Measurements from ENCODE around the gene CATSPERD.
"Not testable (repeated sequence)": the region's sequence is repeated elsewhere in the genome, so short reads cannot be mapped to it uniquely, and the experiment has no call there.

CATSPERD gene

GRCh38 chr19:5718579-5719273, 1.7 kb upstream of the CATSPERD start:
- 15% methylated on average over 9 of the region's 11 CpGs for WGBS
- peaks cover 25% of the 10 kb centered on the region for H3K36me3 ChIP-seq (ENCODE audit: insufficient read depth, low read length)

GRCh38 chr19:5719274-5719960, 1.0 kb upstream of the CATSPERD start:
- WGBS: under 1% methylated on average over 58 of the region's 58 CpGs
- Histone ChIP-seq H3K4me3 (ENCODE audit: low read length) (peak overlapping the region; percentile 92), H3K4me1 (ENCODE audit: insufficient read depth, low read length) (0 out of 2 replicates have a peak, but pooled peaks cover 3% of the 10 kb centered on the region), H3K9ac (ENCODE audit: low read depth, low read length) (peak overlapping the region; percentile 98), H3K36me3 (ENCODE audit: insufficient read depth, low read length) (peaks cover 21% of the 10 kb centered on the region), H3K9me3 (ENCODE audit: insufficient read depth, low read depth, low read length) (no peaks in the 10 kb centered on the region), H3K27ac (ENCODE audit: low read depth, low read length) (peak overlapping the region; percentile 99), H3K27me3 (ENCODE audit: insufficient read depth, low read length) (no peaks in the 10 kb centered on the region)

More at GRCh38 chr19:5718579-5719273, 1.7 kb upstream of the CATSPERD start:
- H3K4me3 ChIP-seq (ENCODE audit: low read length): peak overlapping the region; percentile 92
- no peaks in the 10 kb centered on the region for H3K27me3 ChIP-seq (ENCODE audit: insufficient read depth, low read length)
- peak overlapping the region; percentile 99; the same call in 1 of the 2 replicates for H3K27ac ChIP-seq (ENCODE audit: low read depth, low read length)
- H3K4me1 ChIP-seq (ENCODE audit: insufficient read depth, low read length): 0 out of 2 replicates have a peak, but pooled peaks cover 3% of the 10 kb centered on the region
- no peaks in the 10 kb centered on the region for H3K9me3 ChIP-seq (ENCODE audit: insufficient read depth, low read depth, low read length)
- peak overlapping the region; percentile 98 for H3K9ac ChIP-seq (ENCODE audit: low read depth, low read length)

- 89% methylated on average over 4 of the region's 4 CpGs for WGBS
- H3K4me3 ChIP-seq (ENCODE audit: low read length): no peak overlapping the region
- 0 out of 2 replicates have a peak, but pooled peaks cover 3% of the 10 kb centered on the region for H3K27me3 ChIP-seq (ENCODE audit: insufficient read depth, low read length)
- H3K27ac ChIP-seq (ENCODE audit: low read depth, low read length): no peak overlapping the region
- no peaks in the 10 kb centered on the region for H3K36me3 ChIP-seq (ENCODE audit: insufficient read depth, low read length)
- H3K4me1 ChIP-seq (ENCODE audit: insufficient read depth, low read length): no peaks in the 10 kb centered on the region
- H3K9me3 ChIP-seq (ENCODE audit: insufficient read depth, low read depth, low read length): no peaks in the 10 kb centered on the region
- H3K9ac ChIP-seq (ENCODE audit: low read depth, low read length): no peak overlapping the region
Measured at GRCh38 chr19:5727453-5728050, 7.1 kb downstream of the CATSPERD start.

GRCh38 chr19:5733172-5733571, 12.7 kb downstream of the CATSPERD start:
- WGBS: 81% methylated on average over 2 of the region's 2 CpGs

DNA sequence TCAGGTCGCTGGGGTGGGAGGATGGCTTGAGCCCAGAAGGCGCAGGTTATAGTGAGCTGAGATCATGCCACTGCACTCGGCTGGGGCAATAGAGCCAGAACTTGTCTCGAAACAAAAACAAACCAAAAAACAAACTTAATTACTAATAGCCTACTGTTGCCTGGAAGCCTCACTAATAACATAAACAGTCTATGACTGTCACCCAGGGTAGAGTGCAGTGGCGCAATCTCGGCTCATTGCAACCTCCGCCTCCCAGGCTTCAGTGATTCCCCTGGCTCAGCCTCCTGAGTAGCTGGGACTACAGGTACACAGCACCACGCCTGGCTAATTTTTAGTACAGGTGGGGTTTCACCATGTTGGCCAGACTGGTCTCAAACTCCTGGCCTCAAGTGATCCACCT, 18.0 kb downstream of the CATSPERD start:
- H3K27ac ChIP-seq (ENCODE audit: low read depth, low read length): no peak overlapping the region
- H3K9ac ChIP-seq (ENCODE audit: low read depth, low read length): no peak overlapping the region
- H3K36me3 ChIP-seq (ENCODE audit: insufficient read depth, low read length): no peaks in the 10 kb centered on the region
- H3K4me3 ChIP-seq (ENCODE audit: low read length): no peak overlapping the region
- H3K4me1 ChIP-seq (ENCODE audit: insufficient read depth, low read length): no peaks in the 10 kb centered on the region
- WGBS: 87% methylated on average over 8 of the region's 8 CpGs
- H3K9me3 ChIP-seq (ENCODE audit: insufficient read depth, low read depth, low read length): no peaks in the 10 kb centered on the region
- H3K27me3 ChIP-seq (ENCODE audit: insufficient read depth, low read length): no peaks in the 10 kb centered on the region; the same call in 1 of the 2 replicates

More at GRCh38 chr19:5733172-5733571, 12.7 kb downstream of the CATSPERD start:
- not testable (repeated sequence) for H3K27me3 ChIP-seq (ENCODE audit: insufficient read depth, low read length); H3K4me3 ChIP-seq (ENCODE audit: low read length); H3K9me3 ChIP-seq (ENCODE audit: insufficient read depth, low read depth, low read length); H3K4me1 ChIP-seq (ENCODE audit: insufficient read depth, low read length); H3K27ac ChIP-seq (ENCODE audit: low read depth, low read length); H3K9ac ChIP-seq (ENCODE audit: low read depth, low read length); H3K36me3 ChIP-seq (ENCODE audit: insufficient read depth, low read length)

GRCh38 chr19:5742051-5742450, 21.6 kb downstream of the CATSPERD start:
- WGBS: 91% methylated on average over 19 of the region's 19 CpGs
- H3K9ac ChIP-seq (ENCODE audit: low read depth, low read length): no peak overlapping the region
- no peaks in the 10 kb centered on the region for H3K27me3 ChIP-seq (ENCODE audit: insufficient read depth, low read length)

GRCh38 chr19:5743630-5744029, 23.2 kb downstream of the CATSPERD start:
- Histone ChIP-seq H3K9me3 (ENCODE audit: insufficient read depth, low read depth, low read length) (no peaks in the 10 kb centered on the region), H3K27me3 (ENCODE audit: insufficient read depth, low read length) (no peaks in the 10 kb centered on the region), H3K4me1 (ENCODE audit: insufficient read depth, low read length) (no peaks in the 10 kb centered on the region)

More at GRCh38 chr19:5742051-5742450, 21.6 kb downstream of the CATSPERD start:
- H3K4me1 ChIP-seq (ENCODE audit: insufficient read depth, low read length): no peaks in the 10 kb centered on the region
- no peak overlapping the region for H3K4me3 ChIP-seq (ENCODE audit: low read length)
- H3K27ac ChIP-seq (ENCODE audit: low read depth, low read length): no peak overlapping the region
- H3K9me3 ChIP-seq (ENCODE audit: insufficient read depth, low read depth, low read length): no peaks in the 10 kb centered on the region
- H3K36me3 ChIP-seq (ENCODE audit: insufficient read depth, low read length): no peaks in the 10 kb centered on the region

DNA sequence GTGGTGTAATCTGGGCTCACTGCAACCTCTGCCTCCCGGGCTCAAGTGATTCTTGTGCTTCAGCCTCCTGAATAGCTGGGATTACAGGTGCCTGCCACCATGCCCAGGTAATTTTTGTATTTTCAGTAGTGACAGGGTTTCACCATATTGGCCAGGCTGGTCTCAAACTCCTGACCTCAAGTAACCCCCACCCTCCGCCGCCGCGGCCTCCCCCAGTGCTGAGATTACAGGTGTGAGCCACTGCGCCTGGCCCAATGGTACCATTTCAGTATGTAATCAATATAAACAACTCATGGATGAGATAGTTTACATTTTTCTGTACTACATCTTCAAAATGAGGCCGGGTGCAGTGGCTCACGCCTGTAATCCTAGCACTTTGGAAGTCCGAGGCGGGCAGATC, 24.6 kb downstream of the CATSPERD start:
- not testable (repeated sequence) for H3K4me1 ChIP-seq (ENCODE audit: insufficient read depth, low read length); H3K27ac ChIP-seq (ENCODE audit: low read depth, low read length); H3K27me3 ChIP-seq (ENCODE audit: insufficient read depth, low read length); H3K9me3 ChIP-seq (ENCODE audit: insufficient read depth, low read depth, low read length); H3K4me3 ChIP-seq (ENCODE audit: low read length); H3K9ac ChIP-seq (ENCODE audit: low read depth, low read length); H3K36me3 ChIP-seq (ENCODE audit: insufficient read depth, low read length)
- WGBS: 95% methylated on average over 10 of the region's 10 CpGs

More at GRCh38 chr19:5743630-5744029, 23.2 kb downstream of the CATSPERD start:
- H3K4me3 ChIP-seq (ENCODE audit: low read length): no peak overlapping the region
- H3K9ac ChIP-seq (ENCODE audit: low read depth, low read length): no peak overlapping the region
- H3K27ac ChIP-seq (ENCODE audit: low read depth, low read length): no peak overlapping the region
- no peaks in the 10 kb centered on the region for H3K36me3 ChIP-seq (ENCODE audit: insufficient read depth, low read length)

GRCh38 chr19:5748920-5749319, 28.5 kb downstream of the CATSPERD start:
- not testable (repeated sequence) for H3K4me3 ChIP-seq (ENCODE audit: low read length); H3K9ac ChIP-seq (ENCODE audit: low read depth, low read length); H3K27me3 ChIP-seq (ENCODE audit: insufficient read depth, low read length); H3K9me3 ChIP-seq (ENCODE audit: insufficient read depth, low read depth, low read length); H3K27ac ChIP-seq (ENCODE audit: low read depth, low read length); H3K4me1 ChIP-seq (ENCODE audit: insufficient read depth, low read length); H3K36me3 ChIP-seq (ENCODE audit: insufficient read depth, low read length)
- 88% methylated on average over 6 of the region's 6 CpGs for WGBS

- Histone ChIP-seq H3K4me3 (ENCODE audit: low read length) (no peak overlapping the region), H3K9me3 (ENCODE audit: insufficient read depth, low read depth, low read length) (no peaks in the 10 kb centered on the region), H3K27ac (ENCODE audit: low read depth, low read length) (no peak overlapping the region), H3K36me3 (ENCODE audit: insufficient read depth, low read length) (no peaks in the 10 kb centered on the region), H3K9ac (ENCODE audit: low read depth, low read length) (no peak overlapping the region), H3K27me3 (ENCODE audit: insufficient read depth, low read length) (no peaks in the 10 kb centered on the region), H3K4me1 (ENCODE audit: insufficient read depth, low read length) (no peaks in the 10 kb centered on the region)
- 89% methylated on average over 4 of the region's 5 CpGs for WGBS
Measured at GRCh38 chr19:5749505-5749904, 29.1 kb downstream of the CATSPERD start.

DNA sequence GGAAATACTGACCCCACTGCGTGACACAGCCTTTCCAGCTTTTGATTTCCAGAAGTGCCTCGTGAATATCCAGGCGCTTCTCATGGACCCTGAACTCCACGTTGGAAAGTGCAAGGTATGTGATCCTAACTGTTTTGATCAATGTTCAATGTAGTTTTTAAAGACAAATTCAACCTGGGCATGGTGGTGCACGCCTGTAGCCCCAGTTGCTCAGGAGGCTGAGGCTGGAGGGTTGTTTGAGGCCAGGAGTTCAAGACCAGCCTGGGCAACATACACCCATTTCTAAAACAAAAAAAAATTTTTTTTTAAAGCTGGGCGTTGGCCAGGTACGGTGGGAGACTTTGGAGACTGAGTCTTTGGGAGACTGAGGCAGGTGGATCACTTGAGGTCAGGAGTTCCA, 31.3 kb downstream of the CATSPERD start:
- Histone ChIP-seq H3K27me3 (ENCODE audit: insufficient read depth, low read length) (no peaks in the 10 kb centered on the region), H3K9ac (ENCODE audit: low read depth, low read length) (no peak overlapping the region), H3K4me1 (ENCODE audit: insufficient read depth, low read length) (no peaks in the 10 kb centered on the region), H3K36me3 (ENCODE audit: insufficient read depth, low read length) (no peaks in the 10 kb centered on the region), H3K9me3 (ENCODE audit: insufficient read depth, low read depth, low read length) (no peaks in the 10 kb centered on the region), H3K4me3 (ENCODE audit: low read length) (no peak overlapping the region), H3K27ac (ENCODE audit: low read depth, low read length) (no peak overlapping the region)
- 86% methylated on average over 7 of the region's 7 CpGs for WGBS

All from HUES64 (cell line).